Measurements from ENCODE around the gene ARHGAP40. TPM values are rescaled to one million over a fixed set of nuclear protein-coding genes. Genes with fewer than 3 reads are reported as not detected.

The ARHGAP40 gene
- total and polyA plus RNA-seq, 9 of the 15 experiments (the other 6 are each of a cell fraction or from before 2014, with no cell fraction given) = not detected

DNA sequence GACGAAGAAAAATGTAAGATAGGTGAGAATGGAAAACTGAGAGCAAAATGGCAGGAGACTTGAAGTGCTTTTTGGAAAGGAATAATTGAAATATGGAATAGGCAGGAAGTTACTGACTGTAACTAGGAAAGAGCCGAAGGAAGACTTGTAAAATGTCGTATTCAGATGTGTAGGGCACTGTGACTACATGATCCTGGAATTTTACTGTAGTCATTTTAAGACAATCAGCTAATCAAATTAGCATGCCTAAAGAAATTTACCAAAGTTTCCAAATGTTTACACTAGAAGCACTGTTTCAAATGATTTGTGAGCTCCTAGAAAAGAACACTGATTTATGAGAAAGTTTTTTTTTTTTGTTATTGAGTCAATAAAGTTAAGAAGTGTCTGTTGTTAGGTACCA is 41.8 kb upstream of the ARHGAP40 start:
- no peak overlapping the region for H3K27ac ChIP-seq (ENCODE audit: extremely low read depth, low read depth, low read length)
- ChIA-PET POLR2A (interaction anchor here (0.7 kb wide), 1 partner anchor 32 kb away, joined by 3 read pairs; no protein-coding TSS in a partner anchor), CTCF (ENCODE audit: low intra/inter-chr PET ratio) (no interaction called here)
- ATAC-seq (no peak), DNase-seq (ENCODE audit: extremely low read depth in 1 of 4, low spot score in 3 of 4) (no peak), FAIRE-seq (no peak)
- H3K27me3 ChIP-seq (ENCODE audit: control insufficient read depth in 2 of 2, insufficient read depth in 2 of 2, low read length in 2 of 2) = no peaks in the 10 kb centered on the region
- H3K4me1 ChIP-seq (replicated peaks in 1 of 2; ENCODE audit: control insufficient read depth in 2 of 2, insufficient read depth in 2 of 2, low read length in 2 of 2) = peaks cover 11 to 18% of the 10 kb centered on the region in 2 experiments; a peak in 4 of 5 replicates
- no peaks in the 10 kb centered on the region for H3K9me3 ChIP-seq (replicated peaks; ENCODE audit: control insufficient read depth, insufficient read depth, low read depth, low read length)
- no peak overlapping the region for H3K4me3 ChIP-seq
- WGBS (ENCODE audit: insufficient coverage, low coverage, missing lambda C conversion rate) = 97% methylated on average over 3 of the region's 3 CpGs
- no peak overlapping the region for H2AFZ ChIP-seq (ENCODE audit: low read depth, low read length)
- H3K4me2 ChIP-seq (ENCODE audit: insufficient read depth, low read length) = no peak overlapping the region
- H3K9me1 ChIP-seq (ENCODE audit: control insufficient read depth, insufficient read depth, low read length) = no peaks in the 10 kb centered on the region
- H3K79me2 ChIP-seq (ENCODE audit: control insufficient read depth, insufficient read depth, low read length) = no peaks in the 10 kb centered on the region
- no peaks in the 10 kb centered on the region for H4K20me1 ChIP-seq (replicated peaks; ENCODE audit: control insufficient read depth, insufficient read depth, low read length)
- BruUV-seq (replicated peaks) = no TSS peak
- no peak overlapping the region for H3K9ac ChIP-seq (ENCODE audit: insufficient read depth in 1 of 2, low read depth in 2 of 2, low read length in 2 of 2)
- peaks cover 53% of the 10 kb centered on the region for H3K36me3 ChIP-seq (ENCODE audit: control insufficient read depth, insufficient read depth, low read length)
- in situ Hi-C loops (cut with MboI) = no loop called here
- intact Hi-C loops (cut with micrococcal nuclease) = no loop called here
- TF ChIP-seq TEAD4 (IDR thresholded peaks at IDR 0.05; ENCODE audit: low read length) (no peak), TEAD4 (CRISPR knock-in tag; IDR thresholded peaks at IDR 0.05; ENCODE audit: borderline replicate concordance) (no peak), SAFB2 (IDR thresholded peaks at IDR 0.05; ENCODE audit: borderline replicate concordance, low read depth, low read length, severe bottlenecking) (no peak), ARID1B (IDR thresholded peaks at IDR 0.05) (no peak), TBP (optimal IDR thresholded peaks at IDR 0.05; ENCODE audit: low read depth, low read length) (no peak), ZNF583 (CRISPR knock-in tag; IDR thresholded peaks at IDR 0.05) (no peak), NFRKB (IDR thresholded peaks at IDR 0.05; ENCODE audit: low read depth) (no peak), ZBTB40 (IDR thresholded peaks at IDR 0.05) (no peak; the same call in 1 of the 2 replicates), ZBTB40 (CRISPR knock-in tag; IDR thresholded peaks at IDR 0.05) (no peak), U2AF1 (optimal IDR thresholded peaks at IDR 0.05; ENCODE audit: low read depth, low read length) (no peak), RUNX1 (IDR thresholded peaks at IDR 0.05; ENCODE audit: low read depth) (no peak), JUNB (CRISPR knock-in tag; conservative IDR thresholded peaks at IDR 0.05) (no peak), ZFP36 (IDR thresholded peaks at IDR 0.05; ENCODE audit: low read depth, low read length, partially characterized antibody) (no peak)

Data from K562 (cell line).